Astrocyte of the spinal cord (primary cell): ENCODE data around the gene ETV5.

ENCODE experiments used
- DNase-seq: peaks from one replicate; pipeline ENCODE4 v3.0.0; 2011; ENCODE audit warnings: low read depth, low spot score
- H3K4me3 ChIP-seq: 2 replicates; pipeline ENCODE4 v1.5.1; 2011; ENCODE audit warnings: low read depth, mild to moderate bottlenecking, low read length, moderate library complexity
- in situ Hi-C: cut with HindIII; loops from 2 replicates; pipeline ENCODE4 v1.10.0; 2017; ENCODE audit warnings: low sequenced_read_pairs
- TF ChIP-seq, protein P1 (sequence below): IDR thresholded peaks from 2 replicates; pipeline ENCODE4 v1.5.1; 2012; ENCODE audit warnings: low read depth, mild to moderate bottlenecking, low read length, inconsistent platforms

Gene ETV5

DNA sequence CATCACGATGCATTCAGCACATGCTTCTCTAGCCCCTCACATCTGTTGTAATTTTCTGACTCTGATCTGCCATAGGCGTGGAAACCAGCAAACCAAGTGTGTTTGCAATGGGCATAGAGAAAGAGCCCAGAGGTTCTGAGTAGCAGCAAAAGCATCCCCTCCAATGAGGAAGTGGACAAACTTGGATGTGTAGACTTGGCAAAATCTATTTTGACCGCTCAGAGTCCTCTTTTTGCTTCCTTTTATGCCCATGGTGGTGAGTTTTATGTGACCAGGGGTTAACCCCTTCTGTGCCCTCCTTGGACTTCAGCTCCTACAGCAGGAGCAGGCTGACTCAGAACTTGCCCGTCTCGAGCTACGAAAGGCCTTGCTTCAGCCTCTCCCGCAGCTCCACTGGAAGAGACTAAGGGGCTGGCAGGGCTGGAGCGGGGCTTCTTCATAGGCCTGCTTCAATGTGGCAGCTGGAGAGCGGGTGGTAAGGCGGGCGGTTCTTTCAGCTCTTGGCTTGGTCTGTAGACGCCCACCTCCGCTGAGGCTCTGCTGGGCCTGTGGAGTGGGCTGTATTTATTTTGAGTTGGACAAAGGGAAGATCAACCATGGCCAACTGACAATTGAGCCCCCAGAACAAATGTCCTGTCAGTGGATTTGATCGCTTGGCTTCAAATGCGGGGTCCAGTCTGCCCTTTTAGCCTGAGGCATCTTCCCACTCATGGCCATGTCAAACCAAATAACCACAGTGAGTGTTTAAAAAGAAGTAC lies 6.5 kb upstream of the ETV5 start:
- in situ Hi-C loops, result no loop called here
- TF ChIP-seq, protein P1, sequence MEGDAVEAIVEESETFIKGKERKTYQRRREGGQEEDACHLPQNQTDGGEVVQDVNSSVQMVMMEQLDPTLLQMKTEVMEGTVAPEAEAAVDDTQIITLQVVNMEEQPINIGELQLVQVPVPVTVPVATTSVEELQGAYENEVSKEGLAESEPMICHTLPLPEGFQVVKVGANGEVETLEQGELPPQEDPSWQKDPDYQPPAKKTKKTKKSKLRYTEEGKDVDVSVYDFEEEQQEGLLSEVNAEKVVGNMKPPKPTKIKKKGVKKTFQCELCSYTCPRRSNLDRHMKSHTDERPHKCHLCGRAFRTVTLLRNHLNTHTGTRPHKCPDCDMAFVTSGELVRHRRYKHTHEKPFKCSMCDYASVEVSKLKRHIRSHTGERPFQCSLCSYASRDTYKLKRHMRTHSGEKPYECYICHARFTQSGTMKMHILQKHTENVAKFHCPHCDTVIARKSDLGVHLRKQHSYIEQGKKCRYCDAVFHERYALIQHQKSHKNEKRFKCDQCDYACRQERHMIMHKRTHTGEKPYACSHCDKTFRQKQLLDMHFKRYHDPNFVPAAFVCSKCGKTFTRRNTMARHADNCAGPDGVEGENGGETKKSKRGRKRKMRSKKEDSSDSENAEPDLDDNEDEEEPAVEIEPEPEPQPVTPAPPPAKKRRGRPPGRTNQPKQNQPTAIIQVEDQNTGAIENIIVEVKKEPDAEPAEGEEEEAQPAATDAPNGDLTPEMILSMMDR, result no peak
- no peak for DNase-seq

DNA sequence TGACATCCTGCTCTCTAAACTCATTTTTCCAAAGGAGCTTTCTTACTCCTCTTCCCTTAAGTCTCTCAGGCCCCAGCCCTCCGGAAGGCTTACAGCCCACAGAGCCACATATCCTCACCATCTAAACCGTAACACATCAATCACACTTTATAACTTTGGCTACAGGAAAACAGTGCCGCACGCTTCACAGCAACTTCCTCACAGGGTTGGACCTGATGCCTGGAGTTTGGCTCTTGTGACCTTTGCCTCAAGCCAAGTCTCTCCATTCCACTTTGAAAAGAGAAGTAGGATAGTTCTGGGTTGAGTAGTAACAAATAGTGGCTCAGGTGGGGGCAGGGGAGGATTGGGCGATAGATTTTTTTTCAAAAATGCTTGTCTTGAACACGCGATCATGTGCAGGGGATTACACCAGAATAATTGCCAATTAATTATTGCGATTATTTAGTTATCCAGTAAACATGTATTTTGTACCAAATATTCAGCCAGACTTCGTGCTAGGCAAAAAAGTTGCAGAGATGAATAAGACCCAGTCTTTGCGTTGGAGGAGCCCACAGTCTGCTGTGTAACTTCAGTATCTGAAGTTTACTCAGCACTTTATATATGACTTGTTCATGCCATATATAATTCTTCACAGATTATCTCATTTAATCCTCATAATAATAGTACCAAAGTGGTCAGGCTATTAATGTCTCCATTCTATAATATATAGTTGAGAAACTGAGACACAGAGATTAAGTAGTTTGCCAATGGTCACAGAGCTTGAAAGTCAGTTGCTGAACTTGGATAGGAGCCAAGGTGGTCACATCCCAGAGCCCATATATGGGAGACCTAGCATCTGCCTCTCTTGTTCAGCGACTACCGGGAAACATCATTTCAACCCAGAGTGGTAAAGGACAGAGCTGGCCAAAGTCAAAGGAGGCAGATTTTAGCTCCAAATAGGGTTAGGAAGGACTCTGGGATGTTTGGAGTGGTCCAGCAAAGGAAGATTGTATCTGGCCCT lies 2.4 kb upstream of the ETV5 start:
- DNase-seq, result no peak
- in situ Hi-C loops, result no loop called here
- TF ChIP-seq, protein P1, result no peak
- H3K4me3 ChIP-seq, result no peak overlapping the region

More for the DNA sequence above, 6.5 kb upstream of the ETV5 start:
- no peak overlapping the region for H3K4me3 ChIP-seq

DNA sequence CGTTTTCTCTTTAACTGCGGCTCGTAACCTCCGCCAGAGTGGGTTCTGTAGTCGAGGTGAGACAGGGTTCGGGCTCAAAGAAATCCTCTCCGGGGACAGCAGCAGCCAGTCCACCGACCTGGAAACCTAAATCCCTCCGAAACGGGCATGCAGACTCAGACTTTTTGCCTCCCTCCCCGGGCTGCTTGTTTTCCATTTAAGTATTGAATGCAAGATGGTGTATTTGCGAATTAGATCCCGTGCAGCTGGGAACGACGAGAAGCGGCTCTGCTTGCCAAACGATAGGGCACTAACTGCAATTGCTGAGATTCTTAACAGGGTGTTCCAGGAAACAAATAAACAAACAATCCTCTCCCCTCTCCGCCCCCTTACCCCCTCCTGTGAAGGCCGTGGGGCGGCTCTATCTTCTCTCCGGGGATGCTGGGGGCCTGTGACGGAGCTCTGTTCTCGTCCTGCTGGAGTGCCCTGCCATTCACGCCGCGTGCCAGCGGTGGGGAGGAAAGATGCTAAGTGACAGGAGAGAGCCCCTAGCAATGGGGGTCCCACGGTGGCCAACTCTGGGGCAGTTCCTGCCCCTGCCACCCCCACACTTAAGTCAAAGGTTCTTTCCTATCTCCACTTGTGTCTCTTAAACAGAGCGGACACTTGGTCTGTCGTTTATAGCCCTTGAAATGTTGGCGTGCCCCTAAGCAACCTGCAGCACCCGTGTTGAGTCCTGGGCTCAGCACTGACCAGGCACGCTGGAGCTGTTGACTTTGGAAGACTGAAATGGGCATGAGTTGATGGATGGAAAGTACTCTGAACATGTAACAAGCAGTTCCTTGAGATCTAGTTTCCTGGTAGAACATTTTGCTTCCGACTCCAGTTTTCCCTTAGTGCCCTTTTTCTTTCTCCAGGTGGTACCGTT lies 1.3 kb upstream of the ETV5 start:
- in situ Hi-C loops, result no loop called here
- peak overlapping the region; percentile 59 for H3K4me3 ChIP-seq
- TF ChIP-seq, protein P1, result no peak
- no peak for DNase-seq

DNA sequence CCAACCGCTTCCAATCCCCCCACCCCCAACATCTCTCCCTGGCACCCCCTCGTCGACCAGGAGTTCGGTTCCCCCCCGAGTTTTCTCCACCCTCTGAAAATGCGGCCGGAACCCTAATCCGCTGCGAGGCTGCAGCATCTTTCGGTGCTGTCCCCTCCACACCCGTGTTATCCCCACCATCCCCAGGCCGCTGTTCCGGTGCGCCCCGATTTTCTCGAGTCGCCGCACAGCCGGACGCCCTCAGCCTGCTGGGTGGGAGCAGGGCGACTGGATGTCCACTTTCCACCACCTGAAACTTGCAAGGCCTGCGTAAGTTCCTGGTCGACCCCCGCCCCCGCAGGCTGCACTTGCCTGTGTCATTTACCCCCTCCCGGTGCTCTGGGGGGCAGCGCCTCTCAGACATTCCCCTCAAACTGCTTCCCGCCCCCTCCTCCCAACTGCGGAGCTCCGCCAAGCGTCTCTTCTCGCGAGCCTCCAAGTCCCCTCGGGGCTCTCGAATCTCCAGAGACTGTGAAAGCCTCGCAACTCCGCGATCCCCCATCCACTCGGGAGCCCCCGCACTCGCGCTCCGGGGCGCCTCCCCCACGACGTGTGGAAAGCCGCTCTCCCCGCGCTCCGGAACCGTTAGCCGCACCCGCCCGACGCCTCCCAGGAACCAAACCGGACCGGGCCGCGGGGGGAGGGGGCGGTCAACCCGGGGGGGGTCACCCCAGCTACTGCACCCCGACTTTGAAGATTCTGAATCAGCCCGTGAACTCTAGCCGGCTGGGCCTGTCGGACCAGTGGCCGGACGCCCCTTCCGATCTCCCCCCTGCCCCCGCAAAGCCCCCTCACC lies 566 bp downstream of the ETV5 start:
- TF ChIP-seq, protein P1, result no peak
- H3K4me3 ChIP-seq, result peak overlapping the region; percentile 95
- in situ Hi-C loops, result no loop called here
- peak; percentile 73 for DNase-seq

GRCh38 chr3:186107215-186108105 lies 1.4 kb downstream of the ETV5 start:
- TF ChIP-seq, protein P1, result no peak
- peak; percentile 81 for DNase-seq
- in situ Hi-C loops, result no loop called here
- H3K4me3 ChIP-seq, result peak overlapping the region; percentile 95
